HL-60 (cell line): Measurements from ENCODE around the gene ERC2.

Source experiments
- CTCF ChIP-seq: IDR thresholded peaks from one replicate; pipeline ENCODE4 v1.5.1; 2011; ENCODE audit warnings: low read length, control low read depth, inconsistent platforms; ENCODE audit not compliant: insufficient read depth
- POLR2AphosphoS5 ChIP-seq: IDR thresholded peaks from 2 replicates; pipeline ENCODE4 v1.6.1; 2012; ENCODE audit warnings: low read depth

GRCh38 chr3:55906896-55907295 lies 561.4 kb downstream of the ERC2 start:
- TF ChIP-seq CTCF = no peak
- no peak for TF ChIP-seq POLR2AphosphoS5
